ENCODE results near the gene MEF2D.

MEF2D gene

DNA sequence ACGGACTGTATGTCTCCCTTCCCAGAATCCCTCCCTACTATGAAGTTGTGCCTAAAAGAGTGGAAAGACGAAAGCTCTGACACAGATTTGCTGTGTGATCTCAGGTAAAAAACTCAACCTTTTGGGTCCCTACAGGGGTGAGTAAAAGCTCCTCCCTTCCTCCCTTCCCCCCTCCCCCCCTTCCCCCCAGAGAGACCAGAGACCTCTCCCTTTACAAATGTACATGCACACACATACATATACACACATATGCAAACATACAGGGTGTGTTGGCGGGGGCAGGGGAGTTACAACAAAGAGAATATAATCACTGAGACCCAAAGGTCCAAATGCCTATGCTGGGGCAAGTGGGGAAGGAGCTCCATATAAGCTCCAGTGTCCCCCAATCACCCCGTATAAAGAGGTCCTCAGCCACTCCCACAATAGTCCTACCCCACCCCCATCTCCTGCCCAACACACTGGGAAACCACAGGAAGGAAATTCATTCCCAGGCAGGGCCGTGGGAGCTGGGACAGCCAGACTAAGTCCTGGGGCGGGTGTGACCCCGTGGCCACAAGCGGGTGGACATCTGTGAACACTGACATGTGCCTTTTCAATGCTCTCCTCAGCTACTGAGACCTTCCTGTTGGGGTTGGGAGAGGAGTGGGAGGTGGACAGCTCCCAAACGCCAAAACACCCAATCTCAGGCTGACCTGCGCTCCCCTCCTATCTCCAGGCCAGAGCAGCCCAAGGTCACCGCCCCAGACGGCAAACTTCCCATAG is 2.0 kb downstream of the MEF2D start:
- peak overlapping the region; percentile 85 for H3K4me3 ChIP-seq (ENCODE audit: low read length)
- peak; percentile 11 for DNase-seq (ENCODE audit: low read depth)
- TF ChIP-seq, protein P1, sequence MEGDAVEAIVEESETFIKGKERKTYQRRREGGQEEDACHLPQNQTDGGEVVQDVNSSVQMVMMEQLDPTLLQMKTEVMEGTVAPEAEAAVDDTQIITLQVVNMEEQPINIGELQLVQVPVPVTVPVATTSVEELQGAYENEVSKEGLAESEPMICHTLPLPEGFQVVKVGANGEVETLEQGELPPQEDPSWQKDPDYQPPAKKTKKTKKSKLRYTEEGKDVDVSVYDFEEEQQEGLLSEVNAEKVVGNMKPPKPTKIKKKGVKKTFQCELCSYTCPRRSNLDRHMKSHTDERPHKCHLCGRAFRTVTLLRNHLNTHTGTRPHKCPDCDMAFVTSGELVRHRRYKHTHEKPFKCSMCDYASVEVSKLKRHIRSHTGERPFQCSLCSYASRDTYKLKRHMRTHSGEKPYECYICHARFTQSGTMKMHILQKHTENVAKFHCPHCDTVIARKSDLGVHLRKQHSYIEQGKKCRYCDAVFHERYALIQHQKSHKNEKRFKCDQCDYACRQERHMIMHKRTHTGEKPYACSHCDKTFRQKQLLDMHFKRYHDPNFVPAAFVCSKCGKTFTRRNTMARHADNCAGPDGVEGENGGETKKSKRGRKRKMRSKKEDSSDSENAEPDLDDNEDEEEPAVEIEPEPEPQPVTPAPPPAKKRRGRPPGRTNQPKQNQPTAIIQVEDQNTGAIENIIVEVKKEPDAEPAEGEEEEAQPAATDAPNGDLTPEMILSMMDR (IDR thresholded peaks at IDR 0.05; ENCODE audit: insufficient read depth, low read depth, low read length, missing control alignments) = no peak

DNA sequence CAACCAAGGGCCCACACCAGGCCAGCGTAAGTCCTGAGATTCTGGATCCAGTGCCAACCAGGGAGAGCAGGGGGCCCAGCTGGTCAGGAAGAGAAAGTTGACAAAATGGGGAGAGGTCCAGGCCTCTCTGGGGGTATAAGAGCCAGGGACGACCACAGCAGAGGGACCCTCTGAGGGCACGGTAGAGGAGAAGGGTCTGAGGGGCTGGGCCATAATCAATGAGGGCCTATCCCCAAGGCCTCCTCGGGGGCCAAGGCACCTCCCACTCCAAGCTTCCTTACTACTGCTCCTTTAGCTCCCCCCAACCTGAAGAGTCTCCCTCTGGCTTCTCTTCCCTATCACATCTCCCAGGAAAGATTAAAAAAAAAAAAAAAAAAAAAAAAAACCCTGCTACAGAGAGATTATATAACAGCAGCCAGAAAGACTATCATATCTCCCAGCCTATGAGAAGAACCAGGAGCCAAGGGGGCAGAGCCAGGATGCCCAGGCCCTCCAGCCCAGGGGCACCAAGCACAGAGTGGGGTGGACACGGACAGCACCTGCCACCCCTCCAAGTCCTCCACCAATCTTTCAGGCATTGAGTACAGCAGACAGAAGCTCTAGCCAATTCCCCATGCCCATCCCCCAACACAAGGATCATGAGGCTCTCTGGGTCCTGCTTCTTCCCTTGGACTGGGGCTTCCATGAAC is 2.7 kb downstream of the MEF2D start:
- TF ChIP-seq, protein P1 (IDR thresholded peaks at IDR 0.05; ENCODE audit: insufficient read depth, low read depth, low read length, missing control alignments) = no peak
- no peak for DNase-seq (ENCODE audit: low read depth)
- peak overlapping the region; percentile 5 for H3K4me3 ChIP-seq (ENCODE audit: low read length)

DNA sequence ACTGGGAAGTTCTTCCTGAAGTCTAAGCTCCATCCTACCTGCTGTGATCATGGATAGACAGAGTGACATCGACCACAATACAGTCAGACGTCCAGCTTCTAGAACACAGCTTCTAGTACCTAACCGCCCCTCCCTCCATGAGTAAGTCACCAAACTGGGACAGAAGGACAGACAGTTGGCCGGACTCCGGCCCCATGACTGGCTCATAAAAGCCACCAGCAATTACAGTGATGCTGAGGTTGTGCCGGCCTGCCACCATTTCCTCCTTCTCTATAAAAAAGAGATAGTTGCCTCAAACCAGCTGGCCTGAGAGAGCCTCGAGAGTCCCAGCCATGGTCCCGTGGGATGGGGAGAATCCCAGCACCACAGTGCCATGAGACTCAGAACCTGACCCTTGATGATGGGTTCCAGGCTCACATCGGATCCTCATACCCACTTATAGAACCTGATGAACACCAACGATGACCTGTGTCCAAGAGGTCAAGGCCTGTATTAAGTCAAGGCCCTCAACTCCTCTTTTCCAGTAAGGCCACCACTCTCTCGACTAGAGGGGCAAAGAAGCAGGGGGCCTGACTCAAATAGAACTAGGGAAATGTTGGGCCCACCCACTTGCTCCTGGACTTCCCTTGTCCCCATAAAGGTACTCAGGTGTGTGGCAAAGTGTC is 3.4 kb downstream of the MEF2D start:
- DNase-seq (ENCODE audit: low read depth) = no peak
- TF ChIP-seq, protein P1 (IDR thresholded peaks at IDR 0.05; ENCODE audit: insufficient read depth, low read depth, low read length, missing control alignments) = no peak
- H3K4me3 ChIP-seq (ENCODE audit: low read length) = no peak overlapping the region

DNA sequence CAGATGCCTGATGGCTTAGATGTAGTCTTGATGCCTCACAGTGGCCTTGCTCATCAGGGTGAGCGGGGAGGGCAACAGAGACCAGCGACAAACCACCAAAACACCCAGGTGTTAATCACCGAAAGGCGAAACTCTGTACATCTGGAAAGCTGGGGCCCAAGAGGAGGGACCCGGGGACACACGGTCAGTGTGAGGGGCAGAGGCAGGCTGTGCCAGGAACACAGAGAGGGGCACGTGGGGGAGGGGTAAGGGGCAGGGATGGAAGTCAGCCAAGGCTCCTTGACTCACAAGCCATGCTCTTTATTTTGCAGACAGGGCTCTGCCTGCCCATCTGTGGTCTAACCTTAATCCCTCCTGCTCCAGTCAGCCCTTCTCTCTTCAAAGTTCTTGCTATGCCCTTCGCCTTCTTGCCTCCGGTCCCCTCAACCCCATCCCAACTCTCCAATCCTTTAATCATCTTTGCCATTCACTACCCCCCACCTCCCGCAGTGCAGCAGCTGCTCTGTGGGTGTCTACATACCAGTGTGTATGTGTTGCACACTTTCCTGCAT is 4.3 kb downstream of the MEF2D start:
- TF ChIP-seq, protein P1 (IDR thresholded peaks at IDR 0.05; ENCODE audit: insufficient read depth, low read depth, low read length, missing control alignments) = no peak
- no peak for DNase-seq (ENCODE audit: low read depth)
- H3K4me3 ChIP-seq (ENCODE audit: low read length) = no peak overlapping the region

DNA sequence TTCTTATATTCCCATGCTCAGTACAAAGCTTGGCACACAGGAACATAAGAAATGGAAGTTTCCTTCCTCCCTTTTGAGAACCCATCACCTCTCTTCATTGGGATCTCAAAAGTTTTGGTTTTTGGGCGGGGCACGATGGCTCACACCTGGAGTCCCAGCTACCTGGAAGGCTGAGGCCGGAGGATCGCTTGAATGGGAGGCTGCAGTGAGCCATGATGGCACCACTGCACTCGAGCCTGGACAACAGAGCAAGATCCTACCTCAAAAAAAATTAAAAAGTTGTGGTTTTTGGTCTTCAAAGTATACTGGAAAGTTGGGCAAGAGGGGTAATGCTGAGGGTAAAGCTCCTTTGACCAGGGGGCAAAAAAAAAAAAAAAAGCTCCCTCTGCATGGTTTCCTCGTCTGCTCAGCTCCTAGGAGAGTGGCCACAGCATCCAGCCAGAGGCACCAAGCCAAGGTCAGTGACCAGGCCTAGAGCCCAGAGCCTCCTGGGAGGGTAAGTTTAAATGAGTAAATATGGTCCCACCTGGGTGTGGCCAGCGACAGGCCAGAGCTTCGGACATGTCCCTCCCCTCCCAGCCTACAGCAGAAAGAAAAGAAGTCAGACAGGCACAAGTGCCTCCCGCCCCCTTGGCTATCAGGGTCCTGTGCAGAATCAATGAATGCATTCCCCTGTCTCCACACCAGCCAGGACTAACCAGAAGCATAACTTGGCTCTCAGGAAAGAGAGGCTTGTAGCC is 5.0 kb downstream of the MEF2D start:
- TF ChIP-seq, protein P1 (IDR thresholded peaks at IDR 0.05; ENCODE audit: insufficient read depth, low read depth, low read length, missing control alignments) = no peak
- DNase-seq (ENCODE audit: low read depth) = no peak
- H3K4me3 ChIP-seq (ENCODE audit: low read length) = no peak overlapping the region

DNA sequence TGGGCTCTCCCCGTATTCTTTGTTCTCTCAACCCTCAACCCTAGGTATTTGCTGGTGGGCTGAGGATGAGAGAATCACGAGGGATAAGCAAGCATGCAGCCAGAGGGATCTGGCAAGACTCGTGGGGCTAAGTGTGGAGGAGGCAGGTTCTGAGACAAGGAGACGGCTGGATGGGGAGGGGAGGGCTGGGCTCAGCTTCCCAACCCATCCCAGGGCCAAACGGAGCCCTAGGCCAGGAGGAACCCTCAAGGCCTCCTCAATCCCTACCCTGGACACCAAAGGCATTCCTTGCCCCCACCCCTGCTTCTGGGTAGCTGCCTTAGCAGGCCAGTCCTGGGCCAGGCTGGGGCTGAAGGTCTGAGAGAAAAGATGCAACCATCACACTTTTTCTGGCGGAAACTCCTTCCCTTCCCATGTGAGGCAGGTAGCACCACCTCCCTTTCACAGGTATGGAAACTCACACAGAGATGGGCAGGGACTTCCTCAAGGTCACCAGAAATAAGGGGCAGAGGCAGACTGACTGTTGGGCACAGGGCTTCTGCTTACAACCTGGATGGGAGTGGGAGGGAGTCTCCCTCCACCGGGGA is 6.2 kb downstream of the MEF2D start:
- H3K4me3 ChIP-seq (ENCODE audit: low read length) = no peak overlapping the region
- TF ChIP-seq, protein P1 (IDR thresholded peaks at IDR 0.05; ENCODE audit: insufficient read depth, low read depth, low read length, missing control alignments) = no peak
- no peak for DNase-seq (ENCODE audit: low read depth)

Measured in epithelial cell of esophagus (primary cell).